ENCODE measurements around the gene PRCC. TPM values are rescaled to one million over a fixed set of nuclear protein-coding genes. Genes with fewer than 3 reads are reported as not detected.

The PRCC gene
- total and polyA plus RNA-seq, 2 of the 8 experiments (the other 6 are each of a cell fraction or from before 2014, with no cell fraction given), result 95.2 to 115 TPM

GRCh38 chr1:156836041-156836654 is 68.8 kb downstream of the PRCC start (continued):
- TF ChIP-seq E2F6 (IDR thresholded peaks at IDR 0.05) (no peak), PHF8 (conservative IDR thresholded peaks at IDR 0.05; ENCODE audit: low read depth, low read length) (no peak), CBX8 (IDR thresholded peaks at IDR 0.05; ENCODE audit: borderline replicate concordance, low read depth, low read length) (no peak), TCF12 (IDR thresholded peaks at IDR 0.05; ENCODE audit: low read depth, low read length) (no peak), SIRT6 (IDR thresholded peaks at IDR 0.05; ENCODE audit: low read length) (no peak), KDM5A (IDR thresholded peaks at IDR 0.05; ENCODE audit: low read length) (no peak), BCL11A (IDR thresholded peaks at IDR 0.05; ENCODE audit: low read depth in 2 of 2, low read length in 2 of 2) (no peak), EP300 (IDR thresholded peaks at IDR 0.05; ENCODE audit: borderline replicate concordance in 1 of 2, low read depth in 2 of 2, low read length in 2 of 2) (no peak), SIX5 (IDR thresholded peaks at IDR 0.05; ENCODE audit: low read depth, low read length) (no peak), RFX5 (IDR thresholded peaks at IDR 0.05; ENCODE audit: borderline replicate concordance, low read depth, low read length) (no peak)
